ENCODE data around the gene SEMA3B.
A peak's percentile ranks its signal among the peaks of the same experiment; 100 is the strongest.

The SEMA3B gene

GRCh38 chr3:50232303-50232702 is 36.6 kb upstream of the SEMA3B start:
- H3K4me1 Mint-ChIP-seq (ENCODE audit: low read depth): peaks cover 19% of the 10 kb centered on the region
- no peaks in the 10 kb centered on the region for H3K27me3 Mint-ChIP-seq (ENCODE audit: low read depth)
- no peaks in the 10 kb centered on the region for H3K9me3 Mint-ChIP-seq
- no peak overlapping the region for H3K27ac Mint-ChIP-seq
- no peak overlapping the region for H3K4me3 Mint-ChIP-seq
- peaks cover 6% of the 10 kb centered on the region for H3K36me3 Mint-ChIP-seq (ENCODE audit: low read depth)

GRCh38 chr3:50233176-50233575 is 35.8 kb upstream of the SEMA3B start:
- Mint-ChIP-seq H3K36me3 (ENCODE audit: low read depth) (peaks cover 11% of the 10 kb centered on the region), H3K27ac (no peak overlapping the region), H3K4me1 (ENCODE audit: low read depth) (peaks cover 19% of the 10 kb centered on the region), H3K9me3 (no peaks in the 10 kb centered on the region), H3K4me3 (no peak overlapping the region), H3K27me3 (ENCODE audit: low read depth) (no peaks in the 10 kb centered on the region)

- Mint-ChIP-seq H3K4me1 (ENCODE audit: low read depth) (peaks cover 29% of the 10 kb centered on the region), H3K27ac (peak within 1 kb of the TSS; percentile 82), H3K9me3 (no peaks in the 10 kb centered on the region), H3K4me3 (peak within 1 kb of the TSS; percentile 91), H3K36me3 (ENCODE audit: low read depth) (peaks cover 18% of the 10 kb centered on the region), H3K27me3 (ENCODE audit: low read depth) (no peaks in the 10 kb centered on the region)
Observed at GRCh38 chr3:50235716-50236483, 33.0 kb upstream of the SEMA3B start, which contains the start of gene GNAI2. Gene GNAI2 (plus strand): TSS chr3:50236204. CDS start chr3:50236336, 132 bp downstream.

- peaks cover 33% of the 10 kb centered on the region for H3K4me1 Mint-ChIP-seq (ENCODE audit: low read depth)
- H3K27ac Mint-ChIP-seq: peak overlapping the region; percentile 82
- no peaks in the 10 kb centered on the region for H3K27me3 Mint-ChIP-seq (ENCODE audit: low read depth)
- peak overlapping the region; percentile 91 for H3K4me3 Mint-ChIP-seq
- no peaks in the 10 kb centered on the region for H3K9me3 Mint-ChIP-seq
- H3K36me3 Mint-ChIP-seq (ENCODE audit: low read depth): peaks cover 21% of the 10 kb centered on the region
Observed at GRCh38 chr3:50236484-50237132, 32.3 kb upstream of the SEMA3B start.

- peaks cover 39% of the 10 kb centered on the region for H3K4me1 Mint-ChIP-seq (ENCODE audit: low read depth)
- no peaks in the 10 kb centered on the region for H3K9me3 Mint-ChIP-seq
- H3K36me3 Mint-ChIP-seq (ENCODE audit: low read depth): peaks cover 21% of the 10 kb centered on the region
- H3K27me3 Mint-ChIP-seq (ENCODE audit: low read depth): no peaks in the 10 kb centered on the region
- peak overlapping the region; percentile 82 for H3K27ac Mint-ChIP-seq
- peak overlapping the region; percentile 91 for H3K4me3 Mint-ChIP-seq
Observed at GRCh38 chr3:50237133-50237651, 31.8 kb upstream of the SEMA3B start.

GRCh38 chr3:50237754-50238548 is 31.0 kb upstream of the SEMA3B start:
- Mint-ChIP-seq H3K27me3 (ENCODE audit: low read depth) (no peaks in the 10 kb centered on the region), H3K4me3 (peak overlapping the region; percentile 91), H3K4me1 (ENCODE audit: low read depth) (peaks cover 45% of the 10 kb centered on the region), H3K36me3 (ENCODE audit: low read depth) (peaks cover 25% of the 10 kb centered on the region), H3K9me3 (no peaks in the 10 kb centered on the region), H3K27ac (peak overlapping the region; percentile 82)

- Mint-ChIP-seq H3K4me3 (peak overlapping the region; percentile 91), H3K36me3 (ENCODE audit: low read depth) (peaks cover 25% of the 10 kb centered on the region), H3K27me3 (ENCODE audit: low read depth) (no peaks in the 10 kb centered on the region), H3K4me1 (ENCODE audit: low read depth) (peaks cover 45% of the 10 kb centered on the region), H3K9me3 (no peaks in the 10 kb centered on the region), H3K27ac (peak overlapping the region; percentile 82)
Observed at GRCh38 chr3:50238549-50239026, 30.4 kb upstream of the SEMA3B start.

GRCh38 chr3:50239649-50240048 is 29.3 kb upstream of the SEMA3B start:
- peaks cover 28% of the 10 kb centered on the region for H3K36me3 Mint-ChIP-seq (ENCODE audit: low read depth)
- H3K9me3 Mint-ChIP-seq: no peaks in the 10 kb centered on the region
- H3K4me3 Mint-ChIP-seq: peak overlapping the region; percentile 91
- no peaks in the 10 kb centered on the region for H3K27me3 Mint-ChIP-seq (ENCODE audit: low read depth)
- peaks cover 52% of the 10 kb centered on the region for H3K4me1 Mint-ChIP-seq (ENCODE audit: low read depth)
- peak overlapping the region; percentile 76 for H3K27ac Mint-ChIP-seq

- H3K4me1 Mint-ChIP-seq (ENCODE audit: low read depth): peaks cover 57% of the 10 kb centered on the region
- H3K4me3 Mint-ChIP-seq: peak overlapping the region; percentile 81
- H3K27me3 Mint-ChIP-seq (ENCODE audit: low read depth): no peaks in the 10 kb centered on the region
- H3K9me3 Mint-ChIP-seq: no peaks in the 10 kb centered on the region
- H3K36me3 Mint-ChIP-seq (ENCODE audit: low read depth): peaks cover 28% of the 10 kb centered on the region
- H3K27ac Mint-ChIP-seq: peak overlapping the region; percentile 97
Observed at GRCh38 chr3:50241163-50241562, 27.8 kb upstream of the SEMA3B start.

- H3K36me3 Mint-ChIP-seq (ENCODE audit: low read depth): peaks cover 32% of the 10 kb centered on the region
- H3K4me3 Mint-ChIP-seq: peak overlapping the region; percentile 81
- peak overlapping the region; percentile 97 for H3K27ac Mint-ChIP-seq
- H3K9me3 Mint-ChIP-seq: no peaks in the 10 kb centered on the region
- H3K27me3 Mint-ChIP-seq (ENCODE audit: low read depth): no peaks in the 10 kb centered on the region
- H3K4me1 Mint-ChIP-seq (ENCODE audit: low read depth): peaks cover 63% of the 10 kb centered on the region
Observed at GRCh38 chr3:50241713-50242380, 27.1 kb upstream of the SEMA3B start.

GRCh38 chr3:50242381-50242770 is 26.6 kb upstream of the SEMA3B start:
- Mint-ChIP-seq H3K36me3 (ENCODE audit: low read depth) (peaks cover 28% of the 10 kb centered on the region), H3K4me1 (ENCODE audit: low read depth) (peaks cover 67% of the 10 kb centered on the region), H3K4me3 (peak overlapping the region; percentile 81), H3K27me3 (ENCODE audit: low read depth) (no peaks in the 10 kb centered on the region), H3K27ac (peak overlapping the region; percentile 97), H3K9me3 (no peaks in the 10 kb centered on the region)

GRCh38 chr3:50242851-50243542 is 25.9 kb upstream of the SEMA3B start:
- Mint-ChIP-seq H3K4me1 (ENCODE audit: low read depth) (peaks cover 67% of the 10 kb centered on the region), H3K27me3 (ENCODE audit: low read depth) (no peaks in the 10 kb centered on the region)

GRCh38 chr3:50243543-50243895 is 25.4 kb upstream of the SEMA3B start:
- Mint-ChIP-seq H3K36me3 (ENCODE audit: low read depth) (peaks cover 26% of the 10 kb centered on the region), H3K9me3 (no peaks in the 10 kb centered on the region), H3K4me1 (ENCODE audit: low read depth) (peaks cover 68% of the 10 kb centered on the region)

More at GRCh38 chr3:50242851-50243542, 25.9 kb upstream of the SEMA3B start:
- Mint-ChIP-seq H3K9me3 (no peaks in the 10 kb centered on the region), H3K36me3 (ENCODE audit: low read depth) (peaks cover 25% of the 10 kb centered on the region), H3K4me3 (peak overlapping the region; percentile 81), H3K27ac (peak overlapping the region; percentile 97)

More at GRCh38 chr3:50243543-50243895, 25.4 kb upstream of the SEMA3B start:
- Mint-ChIP-seq H3K27me3 (ENCODE audit: low read depth) (no peaks in the 10 kb centered on the region), H3K4me3 (no peak overlapping the region), H3K27ac (peak overlapping the region; percentile 82)
